ENCODE data around the gene PITX1.

PITX1 gene

GRCh38 chr5:135075621-135076020 is 41.6 kb upstream of the PITX1 start:
- peak; percentile 38 for DNase-seq (ENCODE audit: low spot score)
- TF ChIP-seq, protein P1, sequence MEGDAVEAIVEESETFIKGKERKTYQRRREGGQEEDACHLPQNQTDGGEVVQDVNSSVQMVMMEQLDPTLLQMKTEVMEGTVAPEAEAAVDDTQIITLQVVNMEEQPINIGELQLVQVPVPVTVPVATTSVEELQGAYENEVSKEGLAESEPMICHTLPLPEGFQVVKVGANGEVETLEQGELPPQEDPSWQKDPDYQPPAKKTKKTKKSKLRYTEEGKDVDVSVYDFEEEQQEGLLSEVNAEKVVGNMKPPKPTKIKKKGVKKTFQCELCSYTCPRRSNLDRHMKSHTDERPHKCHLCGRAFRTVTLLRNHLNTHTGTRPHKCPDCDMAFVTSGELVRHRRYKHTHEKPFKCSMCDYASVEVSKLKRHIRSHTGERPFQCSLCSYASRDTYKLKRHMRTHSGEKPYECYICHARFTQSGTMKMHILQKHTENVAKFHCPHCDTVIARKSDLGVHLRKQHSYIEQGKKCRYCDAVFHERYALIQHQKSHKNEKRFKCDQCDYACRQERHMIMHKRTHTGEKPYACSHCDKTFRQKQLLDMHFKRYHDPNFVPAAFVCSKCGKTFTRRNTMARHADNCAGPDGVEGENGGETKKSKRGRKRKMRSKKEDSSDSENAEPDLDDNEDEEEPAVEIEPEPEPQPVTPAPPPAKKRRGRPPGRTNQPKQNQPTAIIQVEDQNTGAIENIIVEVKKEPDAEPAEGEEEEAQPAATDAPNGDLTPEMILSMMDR (IDR thresholded peaks at IDR 0.05), result no peak

GRCh38 chr5:135073761-135074345 is 39.8 kb upstream of the PITX1 start:
- DNase-seq (ENCODE audit: low spot score), result peak; percentile 50
- TF ChIP-seq, protein P1 (IDR thresholded peaks at IDR 0.05), result no peak
- Histone ChIP-seq H3K4me3 (no peak overlapping the region), H3K27ac (no peak overlapping the region)

More at GRCh38 chr5:135075621-135076020, 41.6 kb upstream of the PITX1 start:
- no peak overlapping the region for H3K27ac ChIP-seq
- H3K4me3 ChIP-seq, result no peak overlapping the region

DNA sequence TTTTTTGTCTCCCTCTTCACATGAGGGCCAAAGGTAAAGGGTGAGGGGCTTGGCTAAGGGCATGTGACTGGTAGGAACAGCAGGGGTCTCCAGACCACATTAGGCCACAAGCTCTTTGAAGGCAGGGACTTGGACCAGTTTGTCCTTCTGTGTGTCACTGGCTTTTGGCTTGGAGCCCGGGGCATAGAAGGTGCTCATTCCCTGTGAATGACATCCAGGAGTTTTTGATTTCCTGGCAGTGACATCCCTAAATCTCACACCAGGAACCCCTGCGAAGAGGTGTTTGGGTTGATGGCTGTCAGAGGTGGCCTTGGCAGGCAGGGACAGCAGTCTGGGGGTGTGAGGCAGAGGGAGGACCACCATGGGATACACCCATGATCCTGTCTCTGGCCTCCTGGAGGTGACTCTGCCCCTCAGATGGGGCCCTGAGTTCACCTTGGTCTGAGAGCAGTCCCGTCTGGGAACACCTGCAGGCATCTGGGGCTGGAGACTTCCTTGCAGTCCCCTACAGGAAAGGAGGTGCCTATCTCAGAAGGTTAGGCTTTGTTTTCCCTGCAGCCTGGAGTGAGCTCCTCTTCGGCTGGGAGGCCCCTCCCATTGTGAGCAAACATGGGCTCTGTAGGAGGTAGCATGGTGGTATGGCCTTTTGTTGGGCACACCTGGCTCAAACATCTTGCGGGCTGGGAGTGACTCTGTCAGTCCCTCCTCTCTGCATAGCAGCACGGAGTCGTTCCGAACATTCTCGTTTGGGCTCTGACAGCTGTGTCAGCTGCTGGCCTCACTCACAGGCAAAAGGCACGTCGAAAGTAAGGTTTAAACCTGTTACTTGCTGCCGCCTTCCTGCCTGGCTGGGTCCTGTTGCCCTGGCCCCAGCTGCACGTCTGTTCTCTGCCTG is 38.6 kb upstream of the PITX1 start:
- peak; percentile 65 for DNase-seq (ENCODE audit: low spot score)
- H3K4me3 ChIP-seq, result no peak overlapping the region
- H3K27ac ChIP-seq, result no peak overlapping the region
- TF ChIP-seq, protein P1 (IDR thresholded peaks at IDR 0.05), result no peak

DNA sequence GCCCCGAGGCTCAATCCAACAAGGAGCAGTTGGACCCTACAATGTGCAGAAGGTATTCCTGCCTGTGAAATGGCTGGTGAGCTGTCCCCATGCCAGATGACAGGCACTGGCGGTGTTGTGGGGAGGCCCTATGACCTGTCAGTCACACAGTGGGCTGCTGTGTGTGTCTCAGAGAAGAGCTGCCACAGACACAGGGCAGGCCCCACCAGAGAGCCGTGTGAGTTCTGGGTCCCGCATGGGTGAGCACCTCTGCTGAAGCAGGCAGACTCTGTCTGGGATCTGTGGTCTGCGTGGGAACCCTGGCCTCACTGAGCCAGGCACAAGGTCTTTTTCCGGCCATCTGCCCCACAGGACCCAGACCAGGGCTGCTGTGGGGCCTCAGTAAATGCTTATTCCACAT is 37.3 kb upstream of the PITX1 start:
- TF ChIP-seq, protein P1 (IDR thresholded peaks at IDR 0.05), result no peak
- DNase-seq (ENCODE audit: low spot score), result no peak
- Histone ChIP-seq H3K4me3 (no peak overlapping the region), H3K27ac (no peak overlapping the region)

- H3K27ac ChIP-seq, result no peak overlapping the region
- DNase-seq (ENCODE audit: low spot score), result no peak
- TF ChIP-seq, protein P1 (IDR thresholded peaks at IDR 0.05), result no peak
- H3K4me3 ChIP-seq, result no peak overlapping the region
These were observed 36.0 kb upstream of the PITX1 start for GRCh38 chr5:135069895-135070657.

DNA sequence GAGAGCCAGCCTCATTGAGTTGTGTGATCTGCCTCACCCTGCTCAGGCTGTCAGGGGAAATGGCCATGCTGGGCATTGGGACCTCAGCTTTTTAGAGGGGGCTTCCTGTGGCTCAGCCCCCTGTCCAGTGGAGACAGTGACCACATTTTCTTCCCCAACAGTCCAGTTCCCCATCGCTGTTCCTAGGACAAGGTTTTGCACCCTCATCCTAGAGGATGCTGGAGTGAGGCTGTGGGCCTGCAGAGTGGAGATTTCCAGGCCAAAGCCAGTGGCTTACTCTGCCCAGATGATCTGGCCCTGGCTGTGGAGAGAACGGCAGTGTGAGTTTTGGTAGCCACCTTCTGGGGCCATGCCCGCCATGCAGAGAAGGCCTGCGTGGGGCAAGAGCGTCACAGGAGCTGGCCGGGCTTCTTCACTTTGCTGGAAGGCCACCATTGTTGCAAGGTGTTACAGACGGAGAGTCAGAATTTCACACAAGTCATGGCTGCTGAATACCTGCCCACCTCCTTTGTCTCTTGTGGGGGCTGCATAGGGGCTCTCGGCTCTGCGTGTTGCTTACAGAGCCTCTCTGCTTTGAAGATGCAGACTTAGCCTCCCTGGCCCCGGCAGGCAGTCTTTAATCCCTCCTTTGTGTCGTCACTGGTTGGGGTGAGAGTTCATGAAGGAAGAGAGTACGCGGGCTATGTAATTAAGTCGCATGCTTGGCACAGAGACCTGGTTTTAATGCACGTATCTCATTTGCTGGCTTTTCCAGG is 35.2 kb upstream of the PITX1 start:
- TF ChIP-seq, protein P1 (IDR thresholded peaks at IDR 0.05), result no peak
- Histone ChIP-seq H3K4me3 (no peak overlapping the region), H3K27ac (no peak overlapping the region)
- DNase-seq (ENCODE audit: low spot score), result no peak

Data from coronary artery (tissue), 2 donors.